PC-9 (cell line): ENCODE measurements around the gene PSMD13.

Source experiments
- EZH2 ChIP-seq: fragments of 200-600 bp; sonication (generic); IDR thresholded peaks from 2 replicates; pipeline ENCODE4 v1.8.0; 2017; ENCODE audit warnings: antibody characterized with exemption, low read depth
- TF ChIP-seq, protein P1 (sequence below): fragments of 200-600 bp; sonication (generic); conservative IDR thresholded peaks from 2 replicates; pipeline ENCODE4 v1.6.1; 2017; ENCODE audit warnings: mixed run types, antibody characterized with exemption, mild to moderate bottlenecking, moderate library complexity

DNA sequence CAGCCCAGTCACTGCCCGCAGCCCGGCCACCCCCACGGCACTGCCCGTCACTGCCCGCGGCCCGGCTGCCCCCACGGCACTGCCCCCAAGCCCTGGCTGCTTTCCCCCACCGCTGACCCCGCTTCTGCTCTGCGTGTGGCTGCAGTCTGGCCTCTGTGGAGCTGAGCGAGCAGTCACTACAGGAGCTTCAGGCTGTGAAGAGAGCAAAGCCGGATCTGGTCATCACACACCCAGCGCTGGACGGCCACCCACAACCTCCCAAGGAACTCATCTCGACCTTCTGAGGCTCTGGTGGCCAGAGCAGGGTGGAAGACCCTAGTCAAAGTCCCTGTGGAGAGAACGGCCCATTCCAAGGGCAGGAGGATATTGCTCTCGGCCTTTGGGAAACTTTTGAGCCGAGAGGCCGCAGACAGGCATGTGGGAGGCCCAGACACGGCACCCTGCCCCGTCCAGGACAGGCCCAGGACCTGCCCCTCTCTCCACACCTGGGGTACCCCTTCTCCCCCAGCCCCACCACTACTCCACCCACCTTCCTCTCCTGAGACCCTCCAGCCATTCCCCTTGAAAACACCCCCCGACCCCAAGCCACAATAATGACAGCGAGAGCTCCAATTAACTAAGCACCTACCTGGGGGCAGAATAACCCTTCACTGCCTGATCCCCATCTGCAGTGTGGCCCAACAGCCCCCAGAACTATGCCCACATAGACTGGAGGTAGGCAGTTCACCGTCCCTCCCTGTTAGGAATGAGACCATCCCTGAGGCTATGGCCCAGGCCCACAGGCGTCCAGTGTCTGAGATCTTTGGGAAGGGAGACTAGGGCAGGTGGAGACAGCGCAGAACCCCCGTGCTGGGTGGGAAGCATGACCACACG lies 48.5 kb downstream of the PSMD13 start:
- TF ChIP-seq, protein P1, sequence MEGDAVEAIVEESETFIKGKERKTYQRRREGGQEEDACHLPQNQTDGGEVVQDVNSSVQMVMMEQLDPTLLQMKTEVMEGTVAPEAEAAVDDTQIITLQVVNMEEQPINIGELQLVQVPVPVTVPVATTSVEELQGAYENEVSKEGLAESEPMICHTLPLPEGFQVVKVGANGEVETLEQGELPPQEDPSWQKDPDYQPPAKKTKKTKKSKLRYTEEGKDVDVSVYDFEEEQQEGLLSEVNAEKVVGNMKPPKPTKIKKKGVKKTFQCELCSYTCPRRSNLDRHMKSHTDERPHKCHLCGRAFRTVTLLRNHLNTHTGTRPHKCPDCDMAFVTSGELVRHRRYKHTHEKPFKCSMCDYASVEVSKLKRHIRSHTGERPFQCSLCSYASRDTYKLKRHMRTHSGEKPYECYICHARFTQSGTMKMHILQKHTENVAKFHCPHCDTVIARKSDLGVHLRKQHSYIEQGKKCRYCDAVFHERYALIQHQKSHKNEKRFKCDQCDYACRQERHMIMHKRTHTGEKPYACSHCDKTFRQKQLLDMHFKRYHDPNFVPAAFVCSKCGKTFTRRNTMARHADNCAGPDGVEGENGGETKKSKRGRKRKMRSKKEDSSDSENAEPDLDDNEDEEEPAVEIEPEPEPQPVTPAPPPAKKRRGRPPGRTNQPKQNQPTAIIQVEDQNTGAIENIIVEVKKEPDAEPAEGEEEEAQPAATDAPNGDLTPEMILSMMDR = no peak
- TF ChIP-seq EZH2 = no peak
